Suppressor macrophage treated with lipopolysaccharide for 4 hours (primary cell): Measurements from ENCODE around the gene EPN2.

Experiments used
- DNase-seq: peaks from one replicate; pipeline ENCODE4 v3.0.0-alpha.2; 2020

Gene EPN2

DNA sequence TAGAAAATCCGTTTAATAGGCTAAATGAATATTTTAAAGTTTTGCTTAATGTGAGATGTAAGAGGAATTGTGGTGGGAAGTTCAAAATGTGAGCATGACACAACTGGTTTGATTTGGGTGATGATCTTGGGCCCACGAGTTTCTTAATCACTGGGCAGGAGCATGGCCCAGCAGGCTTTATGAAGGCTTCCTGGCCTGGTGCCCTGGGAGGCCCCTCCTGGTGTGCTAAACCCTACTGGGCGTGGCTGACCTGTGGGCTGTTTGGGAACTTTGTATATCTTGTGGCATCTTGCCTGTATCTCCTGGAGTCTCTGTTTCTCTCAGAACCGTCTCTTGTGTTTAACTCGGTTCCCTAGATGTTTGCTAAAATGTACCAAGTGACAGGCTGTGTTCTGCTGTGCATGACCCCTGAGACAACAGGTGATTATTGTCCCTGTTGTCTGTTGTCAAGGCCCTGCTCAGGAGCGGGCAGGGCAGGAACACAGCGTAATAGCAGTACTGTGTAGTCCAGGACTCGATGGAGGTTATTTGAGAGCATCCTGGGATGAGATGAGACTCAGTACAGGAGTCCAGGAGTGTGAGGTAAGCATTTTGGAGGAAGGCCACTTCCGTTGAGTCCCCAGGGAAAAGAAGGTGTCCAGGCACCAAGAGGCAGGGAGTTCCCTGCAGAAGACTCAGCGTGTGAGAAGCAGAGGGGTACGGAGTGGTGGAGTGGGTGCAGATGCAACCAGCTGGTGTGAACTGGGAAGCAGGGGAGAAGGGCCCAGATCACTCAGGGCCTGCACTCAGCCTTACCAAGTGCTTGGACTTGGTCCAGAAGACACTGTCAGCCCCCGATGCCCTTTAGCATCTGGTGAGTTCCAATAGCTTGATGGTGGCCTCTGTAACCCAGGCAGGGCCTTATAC is 76.8 kb downstream of the EPN2 start:
- peak; percentile 72 for DNase-seq

DNA sequence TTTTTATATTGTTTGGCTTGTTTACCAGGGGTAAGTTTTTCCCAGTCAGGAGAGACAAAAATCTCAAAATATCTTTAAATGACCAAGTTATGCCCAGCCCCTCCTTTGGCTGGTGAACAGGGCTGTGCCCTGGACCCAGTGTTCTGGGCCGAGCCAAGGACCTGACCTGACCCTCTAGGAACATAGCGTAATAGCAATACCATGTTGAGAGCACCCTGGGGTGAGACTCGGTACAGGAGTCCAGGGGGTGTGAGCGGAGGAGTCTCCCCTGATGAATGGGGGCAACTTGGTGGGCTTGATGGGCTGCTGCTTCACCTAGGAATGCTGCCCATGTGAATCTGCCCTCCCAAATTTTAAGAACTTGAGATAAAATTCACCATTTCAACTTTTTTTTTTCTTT is 77.9 kb downstream of the EPN2 start:
- DNase-seq = no peak

DNA sequence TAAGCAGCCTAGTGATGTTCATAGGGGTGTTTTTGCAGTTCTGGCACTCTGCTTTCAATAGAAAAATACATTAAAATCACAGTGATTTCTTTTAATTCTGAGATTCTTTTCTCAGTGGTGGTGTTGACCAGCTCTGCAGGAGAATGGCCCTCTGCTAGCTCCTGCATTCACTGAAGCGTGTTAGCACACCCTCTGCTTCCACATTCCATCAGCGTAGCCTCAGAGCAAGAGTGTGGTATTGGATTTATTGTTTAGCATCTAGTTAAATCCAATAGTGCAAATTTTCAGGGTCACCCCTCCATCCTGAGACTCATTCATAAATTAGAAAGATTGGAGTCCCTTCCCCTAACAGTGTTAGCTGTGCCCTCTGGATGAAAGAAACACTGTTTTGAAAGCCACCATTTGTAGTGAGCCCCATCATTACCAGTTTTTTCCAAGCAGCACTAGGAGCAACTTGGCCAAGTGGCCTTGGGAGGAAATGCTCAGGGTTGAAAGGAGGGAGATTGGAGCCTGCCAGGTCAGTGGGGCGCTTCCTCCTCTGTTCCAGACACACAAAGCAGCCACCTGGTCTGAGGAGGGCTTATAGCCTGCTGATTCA is 79.7 kb downstream of the EPN2 start:
- DNase-seq = no peak

DNA sequence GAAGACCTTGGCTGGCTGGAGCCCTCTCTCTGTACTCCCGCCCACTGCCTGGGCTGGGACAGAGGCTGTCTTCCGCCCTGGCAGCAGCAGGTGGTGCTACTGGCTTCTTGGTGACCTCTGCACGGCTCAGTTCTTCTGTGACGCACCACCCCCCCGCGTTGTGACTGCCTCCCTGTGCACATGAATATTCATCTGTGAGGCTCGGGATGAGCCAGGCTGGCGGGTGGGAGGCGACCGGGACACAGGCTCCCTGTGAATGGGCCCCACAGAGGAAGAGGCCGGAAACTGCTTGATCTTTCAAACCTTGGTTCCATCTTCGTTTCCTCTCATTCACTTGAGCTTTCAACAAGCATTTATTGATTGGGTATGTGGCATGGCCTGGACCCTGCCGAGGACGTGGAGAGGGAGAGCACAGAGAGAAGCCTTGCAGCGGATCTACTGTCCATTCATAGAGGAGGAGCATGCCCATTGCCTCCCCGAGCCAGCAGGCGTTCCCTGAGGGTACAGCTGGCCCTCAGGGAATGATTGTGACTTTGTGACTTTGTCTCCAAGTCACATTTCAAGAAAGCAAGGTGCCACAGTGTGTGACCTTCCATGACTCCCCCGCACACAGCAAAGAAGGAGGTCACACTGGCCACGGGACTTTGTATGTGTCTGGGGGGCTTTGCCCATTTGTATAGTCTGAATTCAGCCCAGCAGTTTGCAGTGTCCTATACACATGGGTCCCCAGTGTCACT is 80.4 kb downstream of the EPN2 start:
- DNase-seq = no peak

DNA sequence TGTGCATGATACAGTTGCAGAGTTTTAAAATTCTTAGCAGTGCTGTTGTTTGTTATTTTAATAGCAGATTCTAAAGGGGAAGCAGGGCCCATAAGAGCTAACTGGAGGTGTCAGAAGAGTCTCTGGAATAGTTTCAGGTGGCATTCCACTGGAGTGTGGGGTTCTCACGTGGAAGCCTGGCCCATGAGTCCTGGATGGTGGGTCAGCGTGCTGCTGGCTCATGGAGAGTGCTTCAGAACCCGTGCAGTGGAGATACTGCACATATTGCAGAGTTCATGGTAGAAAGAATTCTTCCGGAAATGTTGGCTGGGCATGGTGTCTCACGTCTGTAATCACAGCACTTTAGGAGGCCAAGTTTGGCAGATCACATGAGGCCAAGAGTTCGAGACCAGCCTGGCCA is 81.4 kb downstream of the EPN2 start:
- DNase-seq = no peak

DNA sequence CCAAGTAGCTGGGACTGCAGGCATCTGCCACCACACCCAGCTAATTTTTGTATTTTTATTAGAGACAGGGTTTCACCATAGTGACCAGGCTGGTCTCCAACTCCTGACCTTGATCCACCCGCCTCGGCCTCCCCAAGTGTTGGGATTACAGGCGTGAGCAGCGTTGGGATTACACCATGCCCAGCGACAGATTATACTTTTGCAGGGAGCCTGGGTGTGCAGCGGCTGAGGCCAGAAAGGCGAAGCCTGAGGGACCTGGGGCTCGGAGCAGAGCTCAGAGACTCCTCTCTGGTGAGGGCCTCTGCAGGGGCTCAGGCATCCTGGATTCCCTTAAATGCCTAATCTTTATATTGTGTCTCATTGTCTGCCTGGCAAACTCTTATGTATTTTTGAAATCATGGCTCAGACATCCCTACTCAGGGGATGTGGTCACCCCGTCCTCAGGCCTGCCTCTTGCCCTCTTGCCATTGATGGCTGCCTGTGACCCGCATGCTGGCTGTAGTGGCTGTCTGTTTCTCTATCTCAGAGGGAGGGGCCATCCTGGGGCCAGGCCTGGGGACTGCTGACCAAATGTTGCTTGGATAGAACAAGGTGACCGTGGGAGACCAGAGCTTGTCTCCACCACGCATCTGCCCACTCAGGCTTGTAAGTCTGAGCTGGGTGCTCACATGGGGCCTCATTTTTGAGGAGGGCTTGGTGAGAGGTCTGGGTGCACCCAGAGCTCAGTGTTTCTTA is 82.8 kb downstream of the EPN2 start:
- DNase-seq = no peak

DNA sequence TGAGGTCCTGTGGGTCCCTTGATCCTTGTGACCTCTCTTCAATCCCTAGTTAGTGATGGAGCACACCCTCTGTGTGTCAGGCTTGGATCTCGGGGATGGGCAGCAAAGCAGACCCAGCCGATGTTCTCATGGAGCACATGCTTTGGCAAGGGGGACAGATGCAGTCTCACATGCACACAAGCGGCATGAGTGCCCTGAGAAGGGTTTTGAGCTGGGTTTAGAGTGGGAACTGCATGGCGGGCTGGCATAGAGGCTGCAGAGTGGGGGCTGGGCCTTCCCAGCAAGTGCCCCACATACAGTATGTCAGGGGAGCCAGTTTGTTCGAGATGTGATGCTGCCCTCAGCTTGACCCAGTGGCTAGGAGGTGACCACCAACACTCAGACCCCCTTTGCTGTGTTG is 83.7 kb downstream of the EPN2 start:
- DNase-seq = no peak

DNA sequence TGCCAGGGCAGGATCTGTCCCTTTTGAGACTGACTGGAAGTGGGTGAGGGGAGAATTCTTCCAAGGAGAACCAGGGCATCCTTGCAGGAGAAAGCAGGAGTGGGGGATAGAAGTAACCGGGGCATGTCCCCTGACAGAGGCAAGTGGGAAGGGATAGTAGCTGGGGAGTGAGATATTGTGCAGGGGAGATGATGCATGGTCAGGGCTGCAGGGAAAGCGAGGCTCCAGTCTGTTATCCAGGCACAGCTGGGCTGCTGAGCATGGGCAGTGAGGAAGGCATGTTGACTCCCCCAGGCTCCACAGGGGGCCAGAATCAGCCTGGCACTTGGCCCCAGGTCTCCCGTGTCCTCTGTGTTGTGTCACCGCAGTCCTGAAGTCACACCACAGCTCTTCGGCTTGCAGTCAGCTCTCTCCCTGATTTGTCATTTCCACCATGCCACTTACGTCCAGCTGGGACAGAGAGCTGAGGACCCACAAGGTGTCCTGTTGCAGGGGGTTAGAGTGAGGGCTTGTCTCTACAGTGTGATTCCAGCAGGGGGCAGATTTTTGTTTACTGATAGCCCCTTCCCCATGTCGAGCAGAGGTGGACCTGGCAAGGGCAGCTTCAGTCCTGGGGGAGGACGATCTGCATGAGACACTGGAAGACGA is 84.4 kb downstream of the EPN2 start:
- DNase-seq = no peak

DNA sequence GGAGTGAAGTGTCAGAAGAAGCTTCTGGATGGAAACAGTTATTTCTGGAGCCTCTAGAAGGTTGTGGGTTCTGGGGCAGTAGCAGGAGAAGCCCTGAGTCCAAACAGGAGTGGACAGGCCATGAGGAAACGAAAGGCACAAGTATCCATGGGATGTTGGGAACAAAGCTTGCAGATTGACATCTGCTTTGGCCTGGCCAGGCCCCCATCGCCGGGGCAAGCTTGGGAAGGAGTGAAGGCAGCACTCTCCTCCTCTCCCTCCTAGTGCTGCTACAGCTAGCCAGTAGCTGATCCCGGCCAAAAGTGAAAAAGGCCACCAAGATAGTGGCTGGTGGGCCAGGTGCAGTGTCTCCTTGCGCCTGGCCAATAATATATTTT is 85.0 kb downstream of the EPN2 start:
- DNase-seq = no peak

DNA sequence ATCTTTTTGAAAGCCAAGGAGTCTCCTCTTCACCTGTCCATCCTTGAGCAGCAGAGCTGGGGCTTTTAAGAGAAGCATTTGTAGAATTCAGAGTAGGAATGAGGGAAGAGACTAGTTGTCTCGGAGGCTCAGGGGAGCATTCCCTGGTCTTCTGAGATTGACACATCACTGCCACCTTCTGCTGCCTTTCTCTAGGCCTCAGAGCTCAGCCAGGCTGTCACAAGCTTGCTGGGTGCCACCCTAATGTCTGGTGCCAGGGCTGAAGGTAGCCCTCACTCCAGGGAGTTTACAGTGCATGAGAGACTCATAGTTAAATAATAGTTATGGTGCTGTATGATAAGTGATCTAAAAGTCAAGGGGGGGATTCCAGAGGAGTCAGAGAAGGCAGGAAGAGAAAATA is 85.7 kb downstream of the EPN2 start:
- DNase-seq = no peak

DNA sequence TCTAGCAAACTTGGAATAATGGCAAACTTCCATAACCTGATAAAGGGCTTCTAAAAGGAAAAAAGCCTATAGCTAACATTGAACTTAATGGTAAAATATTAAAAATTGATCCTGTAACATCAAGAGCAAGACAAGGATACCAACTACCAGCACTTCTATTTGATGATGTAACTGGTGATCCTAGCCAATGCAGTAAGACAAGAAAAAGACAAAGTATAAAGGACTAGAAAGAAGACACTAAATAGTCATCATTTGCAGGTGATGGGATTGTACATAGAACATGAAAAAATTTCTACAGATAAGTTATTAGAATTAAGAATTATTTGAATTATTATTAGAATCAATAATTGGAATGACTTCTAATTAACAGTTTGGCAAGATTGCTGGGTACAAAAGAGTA is 88.4 kb downstream of the EPN2 start:
- no peak for DNase-seq

DNA sequence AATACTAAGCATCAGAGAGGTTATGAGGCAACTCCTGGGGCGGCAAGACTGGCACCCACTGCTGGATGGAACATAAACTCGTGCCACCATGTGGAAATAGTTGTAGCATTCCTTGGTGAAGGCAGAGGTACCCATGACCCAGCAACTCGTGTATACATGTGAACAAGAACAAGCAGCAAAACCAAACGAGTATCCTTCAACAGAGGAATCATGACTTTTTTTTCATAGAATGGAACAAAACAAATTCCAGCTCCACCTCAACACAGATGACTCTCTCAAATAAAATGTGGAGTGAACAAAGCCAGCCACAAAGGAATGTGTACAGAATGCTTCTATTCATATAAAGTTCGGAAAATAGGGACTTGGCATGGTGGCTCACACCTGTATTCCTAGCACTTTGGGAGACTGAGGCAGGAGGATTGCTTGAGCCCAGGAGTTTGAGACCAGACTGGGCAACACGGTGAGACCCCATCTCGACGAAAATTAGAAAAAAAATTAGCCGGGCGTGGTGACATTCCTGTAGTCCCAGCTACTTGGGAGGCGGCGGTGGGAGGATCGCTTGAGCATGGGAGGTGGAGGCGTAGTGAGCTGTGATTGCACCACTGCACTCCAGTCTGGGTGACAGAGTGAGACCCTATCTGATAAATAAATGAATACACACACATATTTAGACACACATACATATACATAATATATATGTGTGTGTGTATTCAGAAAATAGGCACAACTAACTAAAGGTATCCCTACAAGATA is 90.0 kb downstream of the EPN2 start:
- DNase-seq = no peak

DNA sequence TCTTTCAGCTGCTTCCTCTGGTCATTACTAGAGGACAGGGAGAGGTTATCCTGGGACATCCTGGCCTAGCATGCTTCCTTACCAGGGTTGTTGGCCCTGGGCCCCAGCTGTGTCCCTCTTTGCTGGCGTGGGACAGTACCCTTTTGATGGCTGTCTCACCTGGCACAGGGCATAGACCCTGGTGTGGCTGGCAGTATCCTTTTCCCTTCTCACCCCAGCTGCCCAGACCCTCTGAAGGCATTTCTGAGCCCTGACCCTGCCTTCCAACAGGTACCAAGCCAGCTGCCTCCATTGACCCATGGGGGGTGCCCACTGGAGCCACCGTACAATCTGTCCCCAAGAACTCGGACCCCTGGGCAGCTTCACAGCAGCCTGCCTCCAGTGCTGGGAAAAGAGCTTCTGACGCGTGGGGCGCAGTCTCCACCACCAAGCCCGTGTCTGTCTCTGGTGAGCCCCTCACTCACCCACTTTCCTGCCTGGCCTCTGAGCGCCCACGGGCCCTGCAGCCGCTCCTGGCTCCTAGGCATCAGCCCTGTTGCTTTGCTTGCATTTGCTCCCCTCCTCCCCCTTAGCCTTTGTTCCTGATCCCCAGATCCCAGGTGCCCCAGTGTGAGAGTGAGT is 91.4 kb downstream of the EPN2 start:
- DNase-seq = no peak

DNA sequence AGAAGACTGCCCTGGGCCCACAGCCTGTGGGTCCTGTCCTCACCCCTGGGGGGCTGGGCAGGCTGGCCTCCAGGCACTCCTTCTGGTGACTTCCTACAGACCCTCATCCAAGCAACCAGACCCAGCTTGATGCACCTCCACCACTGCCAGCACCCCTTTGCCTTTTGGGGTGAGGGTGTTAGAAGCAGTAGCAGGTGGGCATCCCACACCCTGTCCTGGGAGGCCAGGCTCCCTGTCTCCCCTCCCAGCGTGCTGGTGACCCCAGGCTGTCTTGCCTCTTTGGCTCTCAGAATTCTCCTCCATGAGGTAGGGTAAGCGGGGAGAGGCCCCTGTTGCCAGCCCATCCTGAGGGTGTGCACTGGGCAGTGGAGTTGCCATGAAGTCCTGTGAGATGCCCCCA is 92.0 kb downstream of the EPN2 start:
- DNase-seq = no peak

DNA sequence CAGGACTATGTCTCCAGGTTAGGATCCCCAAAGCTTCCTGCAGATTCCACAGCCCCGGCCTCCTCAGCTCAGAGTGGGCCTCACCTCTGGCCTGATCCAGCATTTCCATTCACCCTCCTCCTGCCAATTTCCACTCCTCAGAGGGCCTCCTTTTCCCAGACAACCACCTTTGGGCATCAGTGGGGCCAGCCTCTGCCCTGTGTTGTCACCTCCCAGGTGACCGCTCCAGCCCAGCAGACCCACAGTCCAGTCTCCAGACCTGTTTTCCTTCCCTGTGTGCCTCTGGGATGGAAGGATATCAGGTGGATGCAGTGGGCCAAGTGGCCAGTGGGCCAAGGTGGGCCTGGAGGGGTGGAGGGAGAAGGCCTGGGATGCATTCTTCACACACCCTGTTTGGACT is 92.7 kb downstream of the EPN2 start:
- DNase-seq = no peak

DNA sequence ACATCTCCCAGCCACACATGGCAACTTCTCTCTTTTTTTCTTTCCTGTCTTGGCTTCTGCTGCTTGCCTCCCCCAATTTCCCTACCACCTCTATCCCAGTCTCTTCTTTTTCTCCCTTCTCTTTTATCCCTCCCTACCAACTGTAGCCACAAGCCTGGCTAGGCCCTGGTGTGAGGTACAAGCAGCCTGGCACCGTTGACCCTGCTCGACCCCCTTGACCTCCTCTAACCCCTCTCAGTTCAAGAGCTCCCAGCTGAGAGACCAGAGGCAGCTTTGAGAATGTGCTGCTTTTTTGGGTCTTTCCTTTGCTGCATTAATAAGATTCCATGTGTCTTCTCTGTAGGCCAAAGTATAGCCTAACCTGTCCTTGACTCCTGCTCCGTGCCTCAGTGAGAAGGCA is 93.1 kb downstream of the EPN2 start:
- no peak for DNase-seq

DNA sequence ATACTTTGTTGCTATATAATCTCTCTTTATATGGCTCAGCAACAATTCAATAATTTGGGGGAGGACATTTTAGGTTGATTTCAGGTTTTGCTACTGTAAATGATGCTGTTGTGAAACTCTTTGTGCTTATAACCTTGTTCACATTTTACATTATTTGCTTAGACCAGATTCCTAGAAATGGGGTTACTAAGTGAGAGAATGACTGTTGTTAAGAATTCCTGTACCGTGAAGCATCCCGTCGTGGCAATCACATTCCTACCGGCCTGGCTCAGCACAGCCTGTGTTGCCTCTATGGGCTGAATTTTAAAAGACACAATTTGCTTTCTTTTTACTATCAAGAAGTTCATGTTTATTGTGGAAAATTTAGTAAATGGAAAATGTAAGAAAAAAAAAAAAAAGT is 94.0 kb downstream of the EPN2 start:
- DNase-seq = no peak

DNA sequence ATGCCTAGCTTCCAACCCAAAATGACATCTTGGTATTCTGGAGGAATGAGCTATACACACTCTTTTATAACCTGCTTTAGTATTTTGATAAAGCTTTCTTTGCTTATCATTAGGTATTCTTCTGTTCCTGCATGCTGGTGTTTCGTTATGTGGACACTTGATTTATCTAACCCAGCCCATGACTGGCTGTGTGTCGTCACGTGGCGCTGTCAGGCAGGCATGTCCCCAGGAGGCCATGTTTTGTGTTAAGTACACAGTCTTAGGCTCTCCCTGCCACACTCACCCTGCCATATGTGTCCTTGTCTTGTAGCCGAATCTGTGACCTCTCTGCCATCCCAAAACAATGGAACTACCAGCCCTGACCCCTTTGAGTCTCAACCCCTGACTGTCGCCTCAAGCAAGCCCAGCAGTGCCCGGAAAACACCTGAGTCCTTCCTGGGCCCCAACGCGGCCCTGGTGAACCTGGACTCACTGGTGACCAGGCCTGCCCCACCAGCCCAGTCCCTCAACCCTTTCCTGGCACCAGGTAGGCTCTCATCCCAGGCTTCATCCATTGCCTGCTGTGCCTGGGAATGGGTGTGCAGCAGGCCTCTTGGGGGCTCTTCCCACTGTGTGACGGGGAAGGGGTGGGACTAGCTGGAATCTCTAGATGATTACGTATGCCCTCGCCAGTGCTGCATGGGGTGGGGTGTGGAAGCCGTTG is 94.5 kb downstream of the EPN2 start:
- no peak for DNase-seq

DNA sequence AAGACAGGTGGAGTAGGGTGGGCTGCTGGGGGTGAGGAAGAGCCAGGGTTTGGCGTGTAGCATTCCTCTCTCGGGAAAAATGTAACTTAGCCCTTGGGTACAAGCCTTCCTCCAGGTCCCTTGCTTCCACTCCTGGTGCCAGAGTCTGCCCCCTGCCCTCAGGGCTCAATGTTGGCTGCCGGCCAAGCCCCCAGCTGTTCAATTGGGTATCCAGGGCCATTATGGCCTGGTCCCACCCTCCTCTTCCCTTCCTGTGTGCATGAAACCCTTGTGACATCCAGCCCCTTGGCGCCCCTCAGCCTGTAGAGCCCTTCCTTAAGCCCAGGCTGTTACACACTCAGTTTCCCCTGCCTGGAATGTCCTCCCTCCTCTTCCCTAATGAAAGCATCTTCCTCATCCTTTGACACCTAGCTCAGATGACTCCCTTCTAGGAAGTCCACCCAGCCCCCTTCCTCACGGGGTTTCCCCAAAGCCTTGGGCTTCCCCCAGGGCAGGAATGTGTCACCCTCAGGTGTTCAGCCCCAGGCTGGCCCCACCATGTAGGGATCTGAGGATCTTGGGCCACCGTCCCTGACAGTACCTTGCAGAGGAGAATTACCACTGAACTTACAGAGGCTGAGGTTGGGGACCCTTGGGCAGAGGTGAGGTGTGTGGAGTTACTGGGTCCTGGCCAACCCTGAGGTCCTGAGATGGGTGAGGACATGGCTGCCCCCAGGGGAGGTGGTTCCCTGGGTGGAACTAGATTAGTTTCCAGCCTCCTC is 95.4 kb downstream of the EPN2 start:
- no peak for DNase-seq

DNA sequence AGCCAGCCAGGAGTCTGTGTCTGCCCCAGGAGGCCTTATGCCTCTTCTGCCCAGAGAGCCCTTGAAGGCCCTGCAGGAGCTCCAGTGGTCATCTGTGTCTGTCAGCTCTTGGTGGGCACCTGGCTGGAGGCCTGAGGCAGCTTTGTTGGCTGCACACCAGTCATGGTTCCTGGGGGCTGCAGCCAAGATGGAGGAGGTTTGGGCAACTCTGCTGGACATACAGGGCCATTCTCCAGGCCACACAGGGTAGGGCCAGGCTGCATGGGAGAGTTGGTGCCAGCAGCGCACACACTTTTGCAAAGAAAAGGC is 95.9 kb downstream of the EPN2 start:
- DNase-seq = no peak
